A673 (cell line): ENCODE results near the gene BAIAP2L2. TPM values are rescaled to one million over a fixed set of nuclear protein-coding genes. Genes with fewer than 3 reads are reported as not detected.

ENCODE experiments used
- BruUV-seq: library from RNA; stranded (reverse); fragments of 400-500 nt; replicated peaks from 2 replicates; lab custom pipeline; 2021; lab: Mats Ljungman, UMichigan
- CTCF ChIA-PET: fragments of 300-600 bp; sonication (Branson Sonifier 250); formaldehyde crosslinking; loops from one replicate; lab custom pipeline; 2022; ENCODE audit warnings: antibody characterized with exemption; lab: Charles Lee
- POLR2A ChIA-PET: fragments of 300-600 bp; sonication (Branson Sonifier 250); formaldehyde crosslinking; loops from one replicate; lab custom pipeline; 2022; ENCODE audit warnings: antibody characterized with exemption; ENCODE audit not compliant: low non-redundant PET; lab: Charles Lee
- DNase-seq: peaks from one replicate; pipeline ENCODE4 v3.0.0-alpha.2; 2015; ENCODE audit warnings: low spot score
- H3K27ac ChIP-seq: fragments of 200-600 bp; sonication (generic); 2 replicates; pipeline ENCODE4 v1.5.1; 2016; ENCODE audit warnings: mixed run types, low read depth, mild to moderate bottlenecking, mixed read lengths, antibody characterized with exemption, low read length; ENCODE audit not compliant: poor library complexity, severe bottlenecking
- H3K27me3 ChIP-seq: fragments of 200-600 bp; sonication (generic); replicated peaks from 2 replicates; pipeline ENCODE4 v1.6.1; 2017; ENCODE audit warnings: mixed run types, low read depth, mild to moderate bottlenecking, mixed read lengths, antibody characterized with exemption, low read length; ENCODE audit not compliant: insufficient read depth, poor library complexity
- H3K36me3 ChIP-seq: fragments of 200-600 bp; sonication (generic); 2 replicates; pipeline ENCODE4 v1.6.1; 2016; ENCODE audit warnings: mixed run types, mild to moderate bottlenecking, mixed read lengths, antibody characterized with exemption, low read length; ENCODE audit not compliant: insufficient read depth, poor library complexity, severe bottlenecking
- H3K4me1 ChIP-seq: fragments of 200-600 bp; sonication (generic); 2 replicates; pipeline ENCODE4 v1.6.1; 2017; ENCODE audit warnings: mixed run types, mild to moderate bottlenecking, mixed read lengths, antibody characterized with exemption, low read length; ENCODE audit not compliant: insufficient read depth, poor library complexity, severe bottlenecking
- H3K4me3 ChIP-seq: fragments of 200-600 bp; sonication (generic); 2 replicates; pipeline ENCODE4 v1.5.1; 2016; ENCODE audit warnings: low read depth, mixed run types, mild to moderate bottlenecking, mixed read lengths, low read length; ENCODE audit not compliant: poor library complexity, severe bottlenecking
- H3K9me3 ChIP-seq: fragments of 200-600 bp; sonication (generic); 2 replicates; pipeline ENCODE4 v1.6.1; 2016; ENCODE audit warnings: mixed run types, low read depth, mild to moderate bottlenecking, mixed read lengths, antibody characterized with exemption, low read length; ENCODE audit not compliant: poor library complexity, severe bottlenecking
- CTCF ChIP-seq: fragments of 300-800, 200-600 bp; sonication (generic); conservative IDR thresholded peaks from 2 replicates; pipeline ENCODE4 v1.5.1; 2017; ENCODE audit warnings: low read depth, mild to moderate bottlenecking, antibody characterized with exemption, low read length, moderate library complexity, mixed read lengths
- EZH2 ChIP-seq: fragments of 200-600 bp; sonication (generic); IDR thresholded peaks from 2 replicates; pipeline ENCODE4 v1.6.1; 2017; ENCODE audit warnings: borderline replicate concordance, low read depth, mild to moderate bottlenecking, mixed read lengths, antibody characterized with exemption, low read length; ENCODE audit not compliant: poor library complexity, severe bottlenecking
- intact Hi-C: fragments of 100-400 bp; cut with micrococcal nuclease; formaldehyde crosslinking; loops from one replicate; pipeline ENCODE4 v1.10.0; 2022; ENCODE audit not compliant: unreplicated experiment
- total RNA-seq: library from RNA; stranded (reverse); gene quantifications from 2 replicates; pipeline ENCODE4 v1.2.3, GENCODE V29; 2021

The BAIAP2L2 gene
- total RNA-seq, 1 experiment from 2014 or later: 2.5 TPM

GRCh38 chr22:38129021-38129420 is 18.5 kb upstream of the BAIAP2L2 start:
- Histone ChIP-seq H3K4me3 (no peak overlapping the region), H3K27me3 (no peaks in the 10 kb centered on the region), H3K36me3 (no peaks in the 10 kb centered on the region), H3K4me1 (no peaks in the 10 kb centered on the region), H3K27ac (no peak overlapping the region), H3K9me3 (no peaks in the 10 kb centered on the region)
- ChIA-PET CTCF (no interaction called here), POLR2A (no interaction called here)
- no peak for TF ChIP-seq CTCF
- BruUV-seq: no TSS peak
- no peak for DNase-seq
- intact Hi-C loops: no loop called here

GRCh38 chr22:38127869-38128268 is 17.4 kb upstream of the BAIAP2L2 start:
- Histone ChIP-seq H3K27me3 (no peaks in the 10 kb centered on the region), H3K36me3 (no peaks in the 10 kb centered on the region), H3K9me3 (no peaks in the 10 kb centered on the region), H3K27ac (no peak overlapping the region), H3K4me1 (no peaks in the 10 kb centered on the region), H3K4me3 (no peak overlapping the region)
- TF ChIP-seq EZH2 (no peak), CTCF (no peak)
- BruUV-seq: no TSS peak
- POLR2A ChIA-PET: no interaction called here
- no peak for DNase-seq
- intact Hi-C loops: no loop called here
- CTCF ChIA-PET: no interaction called here

GRCh38 chr22:38126928-38127668 is 16.6 kb upstream of the BAIAP2L2 start:
- H3K9me3 ChIP-seq: no peaks in the 10 kb centered on the region
- CTCF ChIA-PET: no interaction called here
- H3K27me3 ChIP-seq: no peaks in the 10 kb centered on the region
- POLR2A ChIA-PET: no interaction called here
- DNase-seq: no peak
- H3K36me3 ChIP-seq: no peaks in the 10 kb centered on the region
- no TSS peak for BruUV-seq
- no peak overlapping the region for H3K4me3 ChIP-seq
- no peak overlapping the region for H3K27ac ChIP-seq
- TF ChIP-seq EZH2 (no peak), CTCF (no peak)
- H3K4me1 ChIP-seq: no peaks in the 10 kb centered on the region
- intact Hi-C loops: no loop called here
